Dermis microvascular lymphatic vessel endothelial cell (primary cell): Measurements from ENCODE around the gene HECW1. TPM values are rescaled to one million over a fixed set of nuclear protein-coding genes. Genes with fewer than 3 reads are reported as not detected.

ENCODE experiments used
- DNase-seq, 2 donors: peaks; one replicate each; pipeline versions ENCODE4 v3.0.0 to v3.0.0-alpha.2; 2010; ENCODE audit warnings: low read depth in 2 of 2
- total RNA-seq: library from RNA; depleted of rRNA; stranded (reverse); fragments of >200 nt; gene quantifications from 2 replicates; pipeline ENCODE4 v1.2.1, GENCODE V29; 2014

Gene HECW1
- total RNA-seq, 1 donor from 2014 or later = not detected

- DNase-seq = no peak
Measured at GRCh38 chr7:43490016-43490415, 377.6 kb downstream of the HECW1 start.

GRCh38 chr7:43491123-43491522 lies 378.7 kb downstream of the HECW1 start:
- no peak for DNase-seq

DNA sequence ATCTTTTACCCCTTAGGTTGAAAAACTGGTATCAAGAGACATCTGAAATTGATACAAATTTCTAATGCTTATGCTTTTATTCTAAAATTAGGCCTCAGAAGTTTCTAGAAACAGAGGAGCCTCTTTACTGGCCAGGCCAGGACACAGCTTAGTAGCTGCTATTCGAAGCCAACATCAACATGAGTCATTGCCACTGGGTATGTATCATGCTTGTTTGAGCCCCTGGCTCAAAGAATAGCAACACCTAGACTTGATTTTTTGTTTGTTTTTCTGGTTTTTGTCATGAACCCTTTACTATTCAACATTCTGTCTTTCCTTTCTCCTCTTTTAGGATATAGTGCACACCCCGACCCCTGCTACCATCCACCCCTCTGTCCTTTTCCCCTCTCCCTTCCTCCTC lies 379.5 kb downstream of the HECW1 start:
- DNase-seq = peak in 1 of 2 donors; percentile 32

- no peak for DNase-seq
Measured at GRCh38 chr7:43492896-43493295, 380.4 kb downstream of the HECW1 start.

- no peak for DNase-seq
Measured at GRCh38 chr7:43495572-43495971, 383.1 kb downstream of the HECW1 start.

- no peak for DNase-seq
Measured at GRCh38 chr7:43496596-43496995, 384.1 kb downstream of the HECW1 start.

- no peak for DNase-seq
Measured at GRCh38 chr7:43501870-43502269, 389.4 kb downstream of the HECW1 start.

- no peak for DNase-seq
Measured at GRCh38 chr7:43502941-43503340, 390.5 kb downstream of the HECW1 start.

GRCh38 chr7:43505412-43505811 lies 393.0 kb downstream of the HECW1 start:
- no peak for DNase-seq

GRCh38 chr7:43506460-43506859 lies 394.0 kb downstream of the HECW1 start:
- DNase-seq = no peak

DNA sequence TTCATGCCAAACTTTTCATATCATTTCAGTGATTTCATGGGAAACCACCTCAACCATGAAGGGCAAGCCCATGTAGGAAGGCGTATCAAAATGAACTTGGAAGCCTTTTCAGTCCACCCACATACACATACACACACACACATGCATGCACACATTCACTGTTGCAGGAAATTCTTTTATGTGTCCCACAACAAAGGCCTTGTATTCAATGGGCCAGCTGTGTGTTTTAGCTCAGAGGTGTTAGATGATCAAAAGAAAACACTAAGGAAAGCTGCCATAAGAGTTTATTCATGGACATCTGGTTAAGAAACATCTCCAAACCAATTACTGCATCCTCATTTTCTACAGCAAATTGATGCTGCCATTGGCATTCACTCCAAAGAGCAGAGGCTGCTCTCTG lies 396.0 kb downstream of the HECW1 start:
- no peak for DNase-seq

DNA sequence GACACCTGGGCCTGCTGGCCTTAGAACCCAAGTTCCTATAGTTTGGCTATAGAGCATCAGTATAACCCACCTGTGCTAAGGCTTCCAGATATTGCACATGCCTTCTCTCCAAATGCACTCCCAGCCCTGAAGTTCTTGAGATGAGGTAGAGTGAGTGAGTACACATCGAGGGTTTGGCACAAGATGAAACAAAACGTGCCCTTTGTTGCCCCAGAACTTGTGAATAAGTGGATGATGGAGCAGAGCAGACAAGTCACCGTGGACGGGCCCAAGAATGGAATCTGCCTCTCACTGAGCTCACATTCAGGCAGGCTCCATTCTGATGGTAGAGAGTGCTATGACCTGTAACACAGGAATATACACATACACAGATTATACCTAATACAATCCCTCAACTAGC lies 397.5 kb downstream of the HECW1 start:
- DNase-seq = no peak

DNA sequence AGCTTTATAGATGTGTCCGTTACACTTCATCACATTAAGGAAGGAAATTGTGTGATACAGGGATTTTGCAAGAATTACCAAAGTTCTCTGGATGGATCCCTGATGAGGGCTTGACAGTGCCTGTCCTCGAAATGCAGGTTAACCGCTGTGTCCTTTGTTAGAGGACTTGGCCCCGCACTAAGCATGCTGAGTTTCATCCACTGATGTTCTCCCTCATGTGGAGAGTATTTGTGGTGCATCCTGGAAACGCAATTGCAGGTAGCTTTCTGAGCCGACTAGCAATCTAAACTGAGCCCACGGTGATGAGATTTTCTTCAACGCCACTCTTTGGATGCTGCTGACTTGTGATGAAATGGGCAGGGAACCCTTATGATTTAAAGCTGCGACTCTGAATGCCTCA lies 398.6 kb downstream of the HECW1 start:
- no peak for DNase-seq

DNA sequence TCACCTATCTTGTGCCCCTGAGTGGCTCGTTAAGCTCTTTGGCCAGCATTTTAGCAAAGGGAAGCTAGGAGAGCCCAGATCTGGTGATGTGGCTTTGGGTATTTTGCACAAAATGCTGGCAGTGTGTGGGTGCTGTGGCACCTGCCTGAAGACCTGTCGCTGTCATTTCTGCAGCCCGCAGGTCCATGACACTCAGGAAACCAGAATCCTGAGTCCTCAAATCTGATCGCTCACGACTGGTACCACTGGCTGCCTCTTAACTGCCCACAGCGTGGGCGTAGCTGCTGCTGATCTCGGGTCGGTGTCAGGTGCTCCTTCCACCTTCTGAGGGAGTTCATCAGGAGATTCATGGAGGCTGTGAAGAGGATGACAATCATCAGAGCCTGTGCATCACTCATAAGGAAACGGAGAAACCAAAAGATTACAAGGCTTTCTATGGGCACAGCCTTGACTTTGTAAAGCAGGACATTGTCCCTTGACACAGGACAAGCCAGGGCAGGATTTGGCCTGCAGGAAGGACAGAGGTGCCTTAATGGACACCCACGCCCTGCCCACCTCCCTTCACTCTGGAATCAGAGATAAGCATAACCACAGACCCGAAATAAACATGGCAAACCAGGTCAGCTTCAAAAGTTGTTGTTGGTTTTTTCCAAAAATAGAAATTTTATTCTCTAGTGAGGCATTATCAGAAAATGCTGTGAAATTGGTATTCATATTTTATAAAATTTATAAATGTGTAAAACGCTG lies 399.5 kb downstream of the HECW1 start:
- DNase-seq = no peak

GRCh38 chr7:43513251-43513650 lies 400.8 kb downstream of the HECW1 start:
- DNase-seq = no peak

DNA sequence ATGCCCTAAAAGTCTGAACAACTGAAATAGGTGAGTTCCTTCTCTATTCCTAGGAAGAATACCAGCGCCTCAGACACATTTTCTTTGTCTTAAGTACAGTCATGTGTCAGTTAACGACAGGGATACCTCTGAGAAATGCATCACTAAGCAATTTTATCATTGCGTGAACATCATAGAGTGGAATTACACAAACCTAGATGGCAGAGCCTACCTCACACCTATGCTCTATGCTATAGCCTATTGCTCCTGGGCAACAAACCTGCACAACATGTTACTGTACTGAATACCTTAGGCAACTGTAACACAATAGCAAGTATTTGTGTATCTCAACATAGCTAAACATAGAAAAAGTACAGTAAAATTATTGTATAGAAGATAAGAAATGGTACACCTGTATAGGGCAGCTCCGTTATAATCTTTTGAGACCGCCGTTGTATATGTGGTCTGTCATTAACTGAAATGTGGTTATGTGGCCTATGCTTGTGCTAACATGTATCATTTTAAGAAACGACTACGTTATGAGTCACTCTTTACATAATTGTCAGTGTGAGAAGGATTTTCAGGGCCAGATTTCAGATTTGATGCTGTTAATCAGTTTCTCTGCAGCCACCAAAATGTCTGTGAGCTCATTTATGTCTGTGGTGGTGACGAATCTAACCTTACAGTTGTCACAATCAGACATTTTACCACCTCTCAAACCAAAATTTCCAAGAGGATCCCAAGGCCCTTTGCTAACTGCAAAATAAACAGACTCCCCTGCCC lies 404.3 kb downstream of the HECW1 start:
- DNase-seq = no peak

DNA sequence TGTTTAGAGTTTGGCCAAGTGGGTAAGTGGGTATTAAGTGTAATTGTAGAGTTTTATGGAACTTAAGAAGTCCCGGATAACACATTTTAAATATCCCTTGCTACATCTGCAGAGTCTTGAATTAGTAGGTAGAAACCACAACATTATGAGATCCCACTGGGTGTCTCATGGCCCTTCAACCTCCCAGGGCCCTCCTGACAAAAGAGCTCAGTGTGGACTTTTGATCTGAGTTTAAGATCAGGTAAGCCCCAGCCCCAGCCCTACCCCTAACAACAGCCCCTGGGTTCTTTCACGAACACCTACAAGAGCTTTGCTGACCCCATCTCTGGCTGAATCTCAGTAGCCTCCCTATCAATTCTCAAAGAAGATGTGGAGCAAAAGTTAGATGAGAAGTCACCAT lies 405.0 kb downstream of the HECW1 start:
- no peak for DNase-seq

DNA sequence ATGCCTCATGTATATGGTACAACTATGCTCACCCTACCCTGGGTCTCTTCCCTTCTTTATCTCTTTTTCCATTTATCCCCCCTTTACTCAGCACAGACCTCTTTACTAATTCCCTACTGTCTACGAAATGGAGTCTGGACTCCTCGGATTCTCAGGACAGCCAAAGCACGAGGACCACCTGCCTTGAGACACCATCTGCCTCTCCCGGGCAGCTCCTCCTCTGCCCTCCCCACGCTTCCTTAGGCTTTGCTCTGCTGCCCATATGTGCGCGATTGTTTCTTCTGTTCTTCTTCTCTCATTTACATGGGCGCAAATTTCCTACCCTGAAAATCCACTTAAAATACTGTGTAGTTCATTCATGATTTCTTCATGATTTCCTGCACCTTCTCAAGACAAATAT lies 407.8 kb downstream of the HECW1 start:
- DNase-seq = no peak

- no peak for DNase-seq
Measured at GRCh38 chr7:43522406-43523156, 410.1 kb downstream of the HECW1 start.

DNA sequence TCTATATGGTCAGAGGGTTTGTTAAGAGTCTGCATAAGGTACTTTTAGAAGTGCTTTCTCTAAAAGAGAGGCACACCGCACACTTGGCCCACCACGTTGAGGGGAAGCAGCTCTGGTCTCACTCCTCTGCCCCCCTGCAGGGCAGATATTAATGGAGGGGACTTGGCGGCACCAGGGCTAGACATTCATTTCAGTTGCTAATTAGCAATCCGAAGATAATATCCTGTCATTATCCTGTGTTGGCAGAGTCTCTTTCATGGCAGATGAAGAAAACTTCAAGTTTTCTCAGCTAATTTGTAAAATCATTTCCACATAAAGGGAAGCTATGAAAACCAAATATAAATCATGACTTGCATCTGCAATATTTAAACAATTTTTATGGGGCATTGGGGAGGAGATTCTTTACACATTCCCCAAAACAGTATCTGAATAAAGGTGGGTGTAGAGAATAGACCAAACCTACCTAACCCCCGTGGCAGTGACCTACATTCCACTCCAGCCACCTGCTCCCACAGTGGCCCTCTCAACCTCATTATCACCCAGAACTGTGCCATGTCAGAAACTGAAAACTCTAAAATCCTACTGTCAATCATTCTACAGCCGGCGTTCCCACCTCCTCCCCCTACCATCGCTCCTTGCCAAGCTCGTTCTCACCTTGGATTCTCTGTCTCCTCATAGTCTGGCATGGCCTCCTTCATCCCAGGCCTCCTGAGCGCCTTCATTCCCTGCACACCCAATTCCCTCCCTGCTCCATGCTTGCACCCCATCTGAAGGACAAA lies 416.3 kb downstream of the HECW1 start:
- no peak for DNase-seq

- DNase-seq = no peak
Measured at GRCh38 chr7:43530553-43531410, 418.3 kb downstream of the HECW1 start.
